ENCODE measurements around the gene IDUA. TPM values are rescaled to one million over a fixed set of nuclear protein-coding genes. Genes with fewer than 3 reads are reported as not detected.

IDUA gene
- total RNA-seq, 1 experiment from 2014 or later = 10.1 TPM

- Histone ChIP-seq H3F3A (ENCODE audit: low read length, unreplicated experiment) (no peaks in the 10 kb centered on the region), H2AFZ (ENCODE audit: low read length) (no peak overlapping the region), H3K36me3 (ENCODE audit: low read depth, low read length) (no peaks in the 10 kb centered on the region), H3K4me3 (ENCODE audit: low read length) (no peak overlapping the region), H4K20me1 (ENCODE audit: low read length) (no peaks in the 10 kb centered on the region), H3K4me2 (ENCODE audit: low read length) (no peak overlapping the region), H3K79me2 (ENCODE audit: low read length) (no peaks in the 10 kb centered on the region), H3K9me3 (ENCODE audit: low read length) (no peaks in the 10 kb centered on the region), H3K27ac (ENCODE audit: low read length) (no peak overlapping the region), H3K27me3 (ENCODE audit: low read length) (no peaks in the 10 kb centered on the region), H3K9me2 (replicated peaks; ENCODE audit: low read length) (no peaks in the 10 kb centered on the region), H3K4me1 (ENCODE audit: insufficient read depth, low read length) (no peaks in the 10 kb centered on the region; the same call in 1 of the 2 replicates), H3K9ac (ENCODE audit: low read length) (no peak overlapping the region)
- ChIA-PET POLR2A (ENCODE audit: unreplicated experiment) (no interaction called here), CTCF (no interaction called here)
- TF ChIP-seq EZH2phosphoT487 (IDR thresholded peaks at IDR 0.05; ENCODE audit: borderline replicate concordance, low read length) (no peak), CTCF (conservative IDR thresholded peaks at IDR 0.05; ENCODE audit: low read depth, low read length) (no peak), EZH2 (IDR thresholded peaks at IDR 0.05; ENCODE audit: low read length, unreplicated experiment) (no peak)
- ATAC-seq (no peak), DNase-seq (no peak)
- BruUV-seq (replicated peaks) = no TSS peak
- intact Hi-C loops (cut with micrococcal nuclease) = no loop called here
These were observed 40.5 kb downstream of the IDUA start for GRCh38 chr4:1027219-1027914.

DNA sequence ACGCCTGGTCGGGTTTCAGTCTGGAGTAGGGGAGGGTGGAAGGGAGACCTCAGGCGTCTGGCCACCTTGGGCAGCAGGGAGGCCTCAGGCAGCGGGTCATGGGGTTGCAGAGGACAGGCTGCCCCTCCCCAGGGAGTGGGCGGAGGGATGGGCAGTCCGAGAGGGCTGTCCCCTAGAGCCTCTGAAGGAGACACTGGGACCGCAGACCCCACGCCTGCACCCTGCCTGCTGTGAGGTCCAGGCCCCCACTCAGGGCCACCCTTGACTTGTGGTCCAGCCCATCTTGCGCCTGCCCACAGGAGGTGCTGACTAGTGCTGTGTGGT, 41.0 kb downstream of the IDUA start:
- TF ChIP-seq CTCF (conservative IDR thresholded peaks at IDR 0.05; ENCODE audit: low read depth, low read length) = no peak
- no peak for TF ChIP-seq EZH2phosphoT487 (IDR thresholded peaks at IDR 0.05; ENCODE audit: borderline replicate concordance, low read length)
- TF ChIP-seq EZH2 (IDR thresholded peaks at IDR 0.05; ENCODE audit: low read length, unreplicated experiment) = no peak
- no peak overlapping the region for H3K4me2 ChIP-seq (ENCODE audit: low read length)
- H3F3A ChIP-seq (ENCODE audit: low read length, unreplicated experiment) = no peaks in the 10 kb centered on the region
- no peak overlapping the region for H2AFZ ChIP-seq (ENCODE audit: low read length)
- H3K27ac ChIP-seq (ENCODE audit: low read length) = no peak overlapping the region
- no peaks in the 10 kb centered on the region for H3K36me3 ChIP-seq (ENCODE audit: low read depth, low read length)
- ChIA-PET CTCF (no interaction called here), POLR2A (ENCODE audit: unreplicated experiment) (no interaction called here)
- no peaks in the 10 kb centered on the region for H3K79me2 ChIP-seq (ENCODE audit: low read length)
- no TSS peak for BruUV-seq (replicated peaks)
- H3K4me1 ChIP-seq (ENCODE audit: insufficient read depth, low read length) = no peaks in the 10 kb centered on the region; the same call in 1 of the 2 replicates
- H3K27me3 ChIP-seq (ENCODE audit: low read length) = no peaks in the 10 kb centered on the region
- ATAC-seq = no peak
- no peak overlapping the region for H3K4me3 ChIP-seq (ENCODE audit: low read length)
- no peaks in the 10 kb centered on the region for H3K9me2 ChIP-seq (replicated peaks; ENCODE audit: low read length)
- no peaks in the 10 kb centered on the region for H3K9me3 ChIP-seq (ENCODE audit: low read length)
- no peak overlapping the region for H3K9ac ChIP-seq (ENCODE audit: low read length)
- no peaks in the 10 kb centered on the region for H4K20me1 ChIP-seq (ENCODE audit: low read length)
- intact Hi-C loops (cut with micrococcal nuclease) = no loop called here
- DNase-seq = no peak

DNA sequence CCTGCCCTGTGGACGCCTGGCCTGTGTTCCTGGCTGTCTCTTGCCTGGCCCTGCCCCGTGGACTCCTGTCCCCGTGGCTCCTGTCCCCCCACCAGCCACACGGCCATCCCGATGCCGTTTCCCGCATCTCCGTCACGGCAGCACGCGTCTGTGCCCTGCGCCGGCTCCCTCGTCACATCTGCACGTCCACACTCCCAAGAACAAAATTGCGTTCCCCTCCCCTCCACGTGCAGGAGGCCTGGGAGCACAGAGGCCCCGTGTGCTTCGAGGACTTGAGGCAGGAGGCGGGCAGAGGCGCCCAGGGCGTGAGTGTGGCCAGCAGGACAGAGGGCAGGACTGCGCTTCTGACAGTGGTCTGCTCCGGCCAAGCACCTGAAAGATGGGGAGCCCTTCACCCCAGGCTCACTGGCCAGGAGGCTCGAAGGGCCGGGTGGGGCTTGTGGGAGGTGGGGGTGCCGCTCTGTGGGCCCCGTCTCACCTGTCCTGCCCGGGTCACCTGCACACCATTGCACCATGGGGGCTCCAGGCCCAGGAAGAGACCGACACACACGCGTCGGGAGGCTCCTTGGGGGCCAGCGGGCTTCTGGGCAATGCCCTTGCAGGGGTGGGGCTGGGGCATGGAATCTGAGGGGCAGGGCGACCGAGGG, 41.9 kb downstream of the IDUA start:
- no peak overlapping the region for H3K9ac ChIP-seq (ENCODE audit: low read length)
- H3K4me3 ChIP-seq (ENCODE audit: low read length) = no peak overlapping the region
- H3F3A ChIP-seq (ENCODE audit: low read length, unreplicated experiment) = no peaks in the 10 kb centered on the region
- no peak overlapping the region for H3K4me2 ChIP-seq (ENCODE audit: low read length)
- H3K4me1 ChIP-seq (ENCODE audit: insufficient read depth, low read length) = no peaks in the 10 kb centered on the region; the same call in 1 of the 2 replicates
- ChIA-PET CTCF (no interaction called here), POLR2A (ENCODE audit: unreplicated experiment) (no interaction called here)
- H3K9me2 ChIP-seq (replicated peaks; ENCODE audit: low read length) = no peaks in the 10 kb centered on the region
- no peaks in the 10 kb centered on the region for H4K20me1 ChIP-seq (ENCODE audit: low read length)
- no peak overlapping the region for H3K27ac ChIP-seq (ENCODE audit: low read length)
- H3K36me3 ChIP-seq (ENCODE audit: low read depth, low read length) = no peaks in the 10 kb centered on the region
- no peaks in the 10 kb centered on the region for H3K9me3 ChIP-seq (ENCODE audit: low read length)
- H3K79me2 ChIP-seq (ENCODE audit: low read length) = no peaks in the 10 kb centered on the region
- TF ChIP-seq EZH2 (IDR thresholded peaks at IDR 0.05; ENCODE audit: low read length, unreplicated experiment) (no peak), EZH2phosphoT487 (IDR thresholded peaks at IDR 0.05; ENCODE audit: borderline replicate concordance, low read length) (no peak), CTCF (conservative IDR thresholded peaks at IDR 0.05; ENCODE audit: low read depth, low read length) (no peak)
- BruUV-seq (replicated peaks) = no TSS peak
- H2AFZ ChIP-seq (ENCODE audit: low read length) = no peak overlapping the region
- intact Hi-C loops (cut with micrococcal nuclease) = no loop called here
- no peaks in the 10 kb centered on the region for H3K27me3 ChIP-seq (ENCODE audit: low read length)
- DNase-seq = no peak
- ATAC-seq = no peak
